IMR-90 (cell line): ENCODE results near the gene PCBP3. TPM values are rescaled to one million over a fixed set of nuclear protein-coding genes. Genes with fewer than 3 reads are reported as not detected.

Source experiments
- ATAC-seq: fragments of 200-7000 bp; cut with Tn5 transposase; 2 replicates; pipeline ENCODE4 v1.9.1; 2020; ENCODE audit warnings: low read depth, mild to moderate bottlenecking, moderate library complexity
- BruUV-seq: library from RNA; stranded (reverse); fragments of 400-500 nt; replicated peaks from 2 replicates; lab custom pipeline; 2021; lab: Mats Ljungman, UMichigan
- CTCF ChIA-PET: fragments of 300-600 bp; formaldehyde crosslinking; extraction: SDS; loops from one replicate; lab custom pipeline; 2021; ENCODE audit warnings: antibody characterized with exemption; lab: Yijun Ruan, JAX
- POLR2A ChIA-PET: fragments of 300-600 bp; sonication (Branson Sonifier 250); formaldehyde crosslinking; loops from one replicate; lab custom pipeline; 2022; ENCODE audit warnings: antibody characterized with exemption; ENCODE audit not compliant: unreplicated experiment; lab: Charles Lee
- DNase-seq: peaks from one replicate; pipeline ENCODE4 v3.0.0; 2013
- H2AFZ ChIP-seq: replicated peaks from 2 replicates; pipeline ENCODE3; 2013; ENCODE audit warnings: low read length, mild to moderate bottlenecking; ENCODE audit not compliant: poor library complexity
- H2AK5ac ChIP-seq: 2 replicates; pipeline ENCODE4 v1.6.1; 2013; ENCODE audit warnings: low read depth, low read length, inconsistent platforms
- H2AK9ac ChIP-seq: replicated peaks from 2 replicates; pipeline ENCODE3; 2013; ENCODE audit warnings: mild to moderate bottlenecking, low read depth, low read length, moderate library complexity; ENCODE audit not compliant: poor library complexity
- H2BK120ac ChIP-seq: 2 replicates; pipeline ENCODE4 v1.6.1; 2013; ENCODE audit warnings: low read depth, low read length, inconsistent platforms
- H2BK15ac ChIP-seq: 3 replicates; pipeline ENCODE4 v1.6.1; 2013; ENCODE audit warnings: low read depth, low read length, inconsistent platforms
- H2BK20ac ChIP-seq: 2 replicates; pipeline ENCODE4 v1.6.1; 2013; ENCODE audit warnings: low read depth, mild to moderate bottlenecking, inconsistent platforms, low read length, moderate library complexity
- H2BK5ac ChIP-seq: 2 replicates; pipeline ENCODE4 v1.6.1; 2013; ENCODE audit warnings: mild to moderate bottlenecking, low read depth, low read length, inconsistent platforms; ENCODE audit not compliant: poor library complexity, severe bottlenecking
- H3K14ac ChIP-seq: replicated peaks from 2 replicates; pipeline ENCODE4 v1.6.1; 2013; ENCODE audit warnings: low read depth, low read length, inconsistent platforms
- H3K18ac ChIP-seq: 2 replicates; pipeline ENCODE4 v1.6.1; 2013; ENCODE audit warnings: low read depth, low read length, control low read depth
- H3K23ac ChIP-seq: 2 replicates; pipeline ENCODE4 v1.6.1; 2013; ENCODE audit warnings: low read depth, low read length, inconsistent platforms
- H3K27ac ChIP-seq: 2 replicates; pipeline ENCODE4 v1.5.1; 2013; ENCODE audit warnings: mild to moderate bottlenecking, control low read depth, low read length; ENCODE audit not compliant: insufficient read depth
- H3K27me3 ChIP-seq: 2 replicates; pipeline ENCODE4 v1.6.1; 2013; ENCODE audit warnings: low read length; ENCODE audit not compliant: control insufficient read depth, insufficient read depth
- H3K36me3 ChIP-seq: 2 replicates; pipeline ENCODE4 v1.6.1; 2013; ENCODE audit warnings: low read length, mixed read lengths; ENCODE audit not compliant: control insufficient read depth, insufficient read depth
- H3K4ac ChIP-seq: 2 replicates; pipeline ENCODE4 v1.6.1; 2013; ENCODE audit warnings: low read depth, low read length, inconsistent platforms
- H3K4me1 ChIP-seq: 2 replicates; pipeline ENCODE4 v1.6.1; 2013; ENCODE audit warnings: low read length, mixed read lengths; ENCODE audit not compliant: control insufficient read depth, insufficient read depth
- H3K4me2 ChIP-seq: 2 replicates; pipeline ENCODE4 v1.6.1; 2013; ENCODE audit warnings: low read depth, mild to moderate bottlenecking, control low read depth, low read length, moderate library complexity
- H3K4me3 ChIP-seq: 2 replicates; pipeline ENCODE4 v1.5.1; 2013; ENCODE audit warnings: low read depth, mild to moderate bottlenecking, control low read depth, low read length, moderate library complexity; ENCODE audit not compliant: insufficient read depth
- H3K56ac ChIP-seq: 2 replicates; pipeline ENCODE4 v1.6.1; 2013; ENCODE audit warnings: low read length, inconsistent platforms; ENCODE audit not compliant: insufficient read depth; ENCODE audit errors: extremely low read depth
- H3K79me1 ChIP-seq, 2 experiments: 2 replicates each; pipeline ENCODE4 v1.6.1; 2013; ENCODE audit warnings: low read length in 2 of 2, inconsistent platforms in 1 of 2, low read depth in 1 of 2
- H3K9ac ChIP-seq: 2 replicates; pipeline ENCODE4 v1.6.1; 2013; ENCODE audit warnings: low read depth, low read length, control low read depth
- H3K9me1 ChIP-seq: 2 replicates; pipeline ENCODE4 v1.6.1; 2013; ENCODE audit warnings: low read length, inconsistent platforms; ENCODE audit not compliant: insufficient read depth
- H3K9me3 ChIP-seq: 2 replicates; pipeline ENCODE4 v1.6.1; 2013; ENCODE audit warnings: low read length; ENCODE audit not compliant: control insufficient read depth, insufficient read depth
- H4K20me1 ChIP-seq: 2 replicates; pipeline ENCODE4 v1.6.1; 2013; ENCODE audit warnings: low read length, inconsistent platforms; ENCODE audit not compliant: insufficient read depth
- H4K5ac ChIP-seq: 2 replicates; pipeline ENCODE4 v1.6.1; 2013; ENCODE audit warnings: mild to moderate bottlenecking, low read depth, low read length, control low read depth
- H4K8ac ChIP-seq, 2 experiments: 2 replicates each; pipeline ENCODE4 v1.6.1; 2013; ENCODE audit warnings: low read depth in 2 of 2, low read length in 2 of 2, control low read depth in 1 of 2, inconsistent platforms in 1 of 2
- H4K91ac ChIP-seq: 2 replicates; pipeline ENCODE4 v1.6.1; 2013; ENCODE audit warnings: low read depth, low read length, inconsistent platforms; ENCODE audit not compliant: insufficient read depth
- CHD1 ChIP-seq: IDR thresholded peaks from 2 replicates; pipeline ENCODE4 v1.6.1; 2012; ENCODE audit warnings: low read depth, low read length, improper control_type of control experiment
- MXI1 ChIP-seq: IDR thresholded peaks from 2 replicates; pipeline ENCODE4 v1.6.1; 2012; ENCODE audit warnings: low read depth, mild to moderate bottlenecking, low read length, moderate library complexity, borderline replicate concordance
- WGBS, 2 experiments: methylation state at CpG; one replicate each; pipeline versions ENCODE4 v1.1.5 to v1.1.7; 2013; ENCODE audit warnings: missing lambda C conversion rate in 2 of 2; ENCODE audit not compliant: insufficient read length in 1 of 2; ENCODE audit errors: extremely low coverage in 2 of 2; 5-methylcytosine and 5-hydroxymethylcytosine counted together
- dilution Hi-C: fragments of 300-500 bp; cut with HindIII; formaldehyde crosslinking; loops from one replicate; pipeline ENCODE4 v1.14.3; 2018; ENCODE audit warnings: low sequenced_read_pairs; ENCODE audit not compliant: unreplicated experiment
- in situ Hi-C: fragments of 300-500 bp; cut with MboI; formaldehyde crosslinking; loops from 3 replicates; pipeline ENCODE4 v1.14.3; 2019; ENCODE audit warnings: low sequenced_read_pairs, inconsistent platforms, mixed read lengths
- intact Hi-C: fragments of 100-400 bp; cut with micrococcal nuclease; formaldehyde crosslinking; loops from 2 replicates; pipeline ENCODE4 v1.10.0; 2022
- polyA plus RNA-seq, 3 experiments: library from polyadenylated mRNA; depleted of rRNA; stranded (reverse); fragments of >200 nt; gene quantifications; 2 replicates each; pipeline ENCODE4 v1.2.3, GENCODE V29; 2012; ENCODE audit warnings: low replicate concordance in 1 of 3
- total RNA-seq: library from RNA; depleted of rRNA; stranded (reverse); fragments of >200 nt; gene quantifications from 2 replicates; pipeline ENCODE4 v1.2.3, GENCODE V29; 2012
- TF ChIP-seq, protein P1 (sequence below): fragments of 150-350 bp; IDR thresholded peaks from 2 replicates; pipeline ENCODE4 v1.6.1; 2017; ENCODE audit warnings: mild to moderate bottlenecking, antibody characterized with exemption, low read length, low read depth

Gene PCBP3
- total and polyA plus RNA-seq, 2 of the 4 experiments (the other 2 are of a cell fraction), result 2.9 to 3.9 TPM

GRCh38 chr21:45726438-45726837 lies 82.9 kb downstream of the PCBP3 start:
- no TSS peak for BruUV-seq
- CTCF ChIA-PET, result no interaction called here

More at GRCh38 chr21:45726438-45726837, 82.9 kb downstream of the PCBP3 start:
- H3K79me1 ChIP-seq, result no peaks in the 10 kb centered on the region
- peaks cover 2% of the 10 kb centered on the region; the same call in 1 of the 2 replicates for H3K4me1 ChIP-seq
- H4K5ac ChIP-seq, result no peak overlapping the region
- no peak overlapping the region for H3K9ac ChIP-seq
- no peak for ATAC-seq
- in situ Hi-C loops, result no loop called here
- intact Hi-C loops, result no loop called here
- 74% methylated on average over 7 of the region's 10 CpGs; no CpG with 5 or more reads in 1 of the 2 experiments for WGBS, 2 experiments
- no peaks in the 10 kb centered on the region for H3K36me3 ChIP-seq
- no peak overlapping the region for H2BK15ac ChIP-seq
- no peak overlapping the region for H4K91ac ChIP-seq
- H2AFZ ChIP-seq, result no peak overlapping the region
- TF ChIP-seq CHD1 (no peak), MXI1 (no peak)
- TF ChIP-seq, protein P1, sequence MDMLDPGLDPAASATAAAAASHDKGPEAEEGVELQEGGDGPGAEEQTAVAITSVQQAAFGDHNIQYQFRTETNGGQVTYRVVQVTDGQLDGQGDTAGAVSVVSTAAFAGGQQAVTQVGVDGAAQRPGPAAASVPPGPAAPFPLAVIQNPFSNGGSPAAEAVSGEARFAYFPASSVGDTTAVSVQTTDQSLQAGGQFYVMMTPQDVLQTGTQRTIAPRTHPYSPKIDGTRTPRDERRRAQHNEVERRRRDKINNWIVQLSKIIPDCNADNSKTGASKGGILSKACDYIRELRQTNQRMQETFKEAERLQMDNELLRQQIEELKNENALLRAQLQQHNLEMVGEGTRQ, result no peak
- H3K14ac ChIP-seq, result no peak overlapping the region
- no peak overlapping the region for H3K4ac ChIP-seq
- no peaks in the 10 kb centered on the region for H3K9me3 ChIP-seq
- H3K4me2 ChIP-seq, result no peak overlapping the region
- H3K18ac ChIP-seq, result no peak overlapping the region
- H2BK20ac ChIP-seq, result no peak overlapping the region
- H3K9me1 ChIP-seq, result no peaks in the 10 kb centered on the region; the same call in 1 of the 2 replicates
- dilution Hi-C loops, result no loop called here
- no peak overlapping the region for H3K27ac ChIP-seq
- H3K56ac ChIP-seq, result no peak overlapping the region
- H2BK120ac ChIP-seq, result no peak overlapping the region
- POLR2A ChIA-PET, result no interaction called here
- no peak for DNase-seq
- no peak overlapping the region for H3K4me3 ChIP-seq
- no peak overlapping the region for H4K8ac ChIP-seq
- no peaks in the 10 kb centered on the region; the same call in 1 of the 2 replicates for H3K27me3 ChIP-seq
- H2AK5ac ChIP-seq, result no peak overlapping the region
- H4K20me1 ChIP-seq, result no peaks in the 10 kb centered on the region
- no peak overlapping the region for H3K23ac ChIP-seq
- H2BK5ac ChIP-seq, result no peak overlapping the region
- no peak overlapping the region for H2AK9ac ChIP-seq
